ENCODE data around the gene FBXO41. TPM values are rescaled to one million over a fixed set of nuclear protein-coding genes. Genes with fewer than 3 reads are reported as not detected.

FBXO41 gene
- total RNA-seq, 1 donor from 2014 or later: 14.0 TPM

DNA sequence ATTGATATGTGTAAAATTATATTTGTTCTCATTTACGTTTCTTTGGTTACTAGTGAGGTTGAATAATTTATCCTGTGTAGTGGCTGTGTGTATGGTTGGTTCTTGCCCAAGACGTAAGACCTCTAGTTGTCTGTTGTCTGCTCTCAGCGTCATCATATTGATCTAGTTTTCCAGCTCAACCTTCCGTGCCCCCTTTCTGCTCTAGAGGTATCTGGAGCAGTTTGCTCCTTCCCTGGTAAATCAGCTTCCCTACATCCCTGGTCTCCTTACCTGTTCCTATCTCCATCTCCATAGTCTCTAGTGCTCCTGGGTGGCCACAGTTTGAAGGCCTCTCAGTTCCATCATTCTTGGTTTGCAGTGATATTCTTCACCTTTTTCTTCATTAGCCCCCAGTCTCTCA, 69.0 kb downstream of the FBXO41 start:
- Mint-ChIP-seq H3K36me3 (ENCODE audit: unreplicated experiment) (no peaks in the 10 kb centered on the region), H3K9me3 (ENCODE audit: unreplicated experiment) (no peaks in the 10 kb centered on the region)
- TF ChIP-seq, protein P1, sequence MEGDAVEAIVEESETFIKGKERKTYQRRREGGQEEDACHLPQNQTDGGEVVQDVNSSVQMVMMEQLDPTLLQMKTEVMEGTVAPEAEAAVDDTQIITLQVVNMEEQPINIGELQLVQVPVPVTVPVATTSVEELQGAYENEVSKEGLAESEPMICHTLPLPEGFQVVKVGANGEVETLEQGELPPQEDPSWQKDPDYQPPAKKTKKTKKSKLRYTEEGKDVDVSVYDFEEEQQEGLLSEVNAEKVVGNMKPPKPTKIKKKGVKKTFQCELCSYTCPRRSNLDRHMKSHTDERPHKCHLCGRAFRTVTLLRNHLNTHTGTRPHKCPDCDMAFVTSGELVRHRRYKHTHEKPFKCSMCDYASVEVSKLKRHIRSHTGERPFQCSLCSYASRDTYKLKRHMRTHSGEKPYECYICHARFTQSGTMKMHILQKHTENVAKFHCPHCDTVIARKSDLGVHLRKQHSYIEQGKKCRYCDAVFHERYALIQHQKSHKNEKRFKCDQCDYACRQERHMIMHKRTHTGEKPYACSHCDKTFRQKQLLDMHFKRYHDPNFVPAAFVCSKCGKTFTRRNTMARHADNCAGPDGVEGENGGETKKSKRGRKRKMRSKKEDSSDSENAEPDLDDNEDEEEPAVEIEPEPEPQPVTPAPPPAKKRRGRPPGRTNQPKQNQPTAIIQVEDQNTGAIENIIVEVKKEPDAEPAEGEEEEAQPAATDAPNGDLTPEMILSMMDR (IDR thresholded peaks at IDR 0.05; ENCODE audit: partially characterized antibody, unreplicated experiment): no peak

DNA sequence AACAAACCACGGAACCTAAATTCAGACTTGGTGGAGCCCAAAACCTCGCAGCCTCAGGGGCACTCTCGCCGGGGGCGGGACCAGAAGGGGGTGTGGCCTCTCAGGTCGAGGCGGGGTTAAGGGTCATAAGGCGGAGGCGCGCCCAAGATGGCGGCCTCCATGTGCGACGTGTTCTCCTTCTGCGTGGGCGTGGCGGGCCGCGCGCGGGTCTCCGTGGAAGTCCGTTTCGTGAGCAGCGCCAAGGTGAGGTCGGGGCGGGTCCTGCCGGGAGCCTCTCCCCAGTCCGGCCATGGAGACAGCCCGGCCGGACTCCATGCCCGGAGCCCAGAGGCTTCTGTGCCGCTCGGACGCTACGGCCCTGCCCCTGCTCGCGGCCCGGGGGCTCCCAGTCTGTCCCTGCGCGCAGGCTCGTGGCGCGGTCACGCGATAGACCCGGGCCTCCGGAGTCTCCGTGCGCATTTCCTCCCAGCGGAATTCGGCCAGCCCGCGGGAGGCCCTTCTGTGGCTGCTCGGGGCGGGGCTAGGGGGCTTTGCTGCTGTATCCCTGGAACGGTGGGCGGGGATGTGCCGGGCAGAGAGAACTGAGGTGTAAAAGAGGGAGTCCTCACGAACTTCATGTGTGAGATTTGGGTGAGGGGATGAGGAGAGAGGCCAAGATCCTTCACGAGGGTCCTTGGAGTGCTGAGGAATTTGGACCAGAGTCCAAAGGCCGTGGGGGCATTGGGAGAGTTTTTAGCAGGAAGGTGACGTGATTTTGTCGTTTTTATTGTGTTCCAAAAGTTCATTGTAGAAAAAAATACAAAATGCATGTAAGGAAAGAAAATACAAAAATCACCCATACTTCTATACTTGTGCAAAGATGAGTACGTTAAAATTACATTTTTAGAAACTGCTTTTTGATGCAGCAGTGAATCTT, 69.9 kb downstream of the FBXO41 start, which contains the start of gene SMYD5:
Gene SMYD5, plus strand, starts transcription at position 126 of the 916 bp plus-strand sequence. Its CDS starts 22 bp downstream, at position 148.
- Mint-ChIP-seq H3K36me3 (ENCODE audit: unreplicated experiment) (no peaks in the 10 kb centered on the region), H3K27ac (ENCODE audit: unreplicated experiment) (peak within 1 kb of the TSS; percentile 75), H3K27me3 (ENCODE audit: unreplicated experiment) (peaks cover 4% of the 10 kb centered on the region), H3K9me3 (ENCODE audit: unreplicated experiment) (peaks cover 1% of the 10 kb centered on the region), H3K4me3 (ENCODE audit: unreplicated experiment) (peak within 1 kb of the TSS; percentile 99), H3K4me1 (ENCODE audit: low read depth, unreplicated experiment) (peaks cover 10% of the 10 kb centered on the region)
- peak; percentile 92 for DNase-seq
- TF ChIP-seq, protein P1 (IDR thresholded peaks at IDR 0.05; ENCODE audit: partially characterized antibody, unreplicated experiment): no peak

More for the DNA sequence above, 69.0 kb downstream of the FBXO41 start:
- Mint-ChIP-seq H3K4me1 (ENCODE audit: low read depth, unreplicated experiment) (peaks cover 10% of the 10 kb centered on the region), H3K27ac (ENCODE audit: unreplicated experiment) (peak overlapping the region; percentile 35), H3K27me3 (ENCODE audit: unreplicated experiment) (peaks cover 4% of the 10 kb centered on the region), H3K4me3 (ENCODE audit: unreplicated experiment) (peak overlapping the region; percentile 99)
- DNase-seq: no peak

DNA sequence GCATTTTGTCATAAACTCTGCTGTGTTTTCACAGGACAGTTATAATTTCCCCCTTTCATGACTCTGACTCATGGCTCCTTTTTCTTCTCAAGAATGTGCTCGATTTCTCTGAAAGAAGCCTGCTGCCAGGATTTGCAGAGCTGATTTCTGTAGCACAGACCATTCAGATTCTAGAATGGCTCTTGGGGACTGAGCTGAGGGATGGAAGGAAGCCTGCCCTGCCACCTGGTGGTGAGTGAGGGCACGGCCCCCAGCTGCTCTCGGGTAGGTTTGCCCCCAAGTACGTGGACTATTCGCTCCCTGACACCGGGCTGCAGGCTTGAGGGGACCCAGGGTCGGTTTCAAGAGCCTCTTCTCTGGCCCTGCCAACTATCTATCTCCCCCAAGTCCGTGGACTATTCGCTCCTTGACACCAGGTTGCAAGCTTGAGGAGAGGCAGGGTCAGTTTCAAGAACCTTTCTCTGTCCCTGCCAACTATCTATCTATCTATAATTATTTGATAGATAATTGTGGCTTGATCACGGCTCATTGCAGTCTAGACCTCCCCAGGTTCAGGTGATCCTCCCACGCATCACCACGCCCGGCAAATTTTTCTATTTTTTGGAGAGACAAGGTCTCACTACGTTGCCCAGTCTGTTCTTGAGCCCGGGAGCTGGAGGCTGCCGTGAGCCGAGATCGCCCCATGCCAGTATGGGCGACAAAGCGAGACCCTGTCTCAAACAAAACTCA, 71.7 kb downstream of the FBXO41 start:
- peak; percentile 83 for DNase-seq
- Mint-ChIP-seq H3K27ac (ENCODE audit: unreplicated experiment) (no peak overlapping the region), H3K9me3 (ENCODE audit: unreplicated experiment) (peaks cover 1% of the 10 kb centered on the region), H3K27me3 (ENCODE audit: unreplicated experiment) (peaks cover 6% of the 10 kb centered on the region), H3K4me3 (ENCODE audit: unreplicated experiment) (peak overlapping the region; percentile 8), H3K36me3 (ENCODE audit: unreplicated experiment) (no peaks in the 10 kb centered on the region), H3K4me1 (ENCODE audit: low read depth, unreplicated experiment) (peaks cover 10% of the 10 kb centered on the region)
- TF ChIP-seq, protein P1 (IDR thresholded peaks at IDR 0.05; ENCODE audit: partially characterized antibody, unreplicated experiment): peak; percentile 90

DNA sequence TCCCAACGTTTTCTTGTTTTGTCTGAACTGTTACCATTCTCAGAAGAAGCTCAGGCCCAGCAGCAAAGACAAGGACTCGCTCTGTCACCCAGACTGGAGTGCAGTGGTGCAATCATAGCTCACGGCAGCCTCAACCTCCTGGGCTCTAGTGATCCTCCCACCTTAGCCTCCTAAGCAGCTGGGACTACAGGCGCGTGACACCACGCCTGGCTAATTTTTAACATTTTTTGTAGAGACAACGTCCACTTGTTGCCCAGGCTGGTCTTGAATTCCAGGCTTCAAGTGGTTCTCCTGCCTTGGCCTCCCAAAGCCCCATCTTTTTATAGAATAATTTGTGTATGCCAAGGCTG, 72.2 kb downstream of the FBXO41 start:
- TF ChIP-seq, protein P1 (IDR thresholded peaks at IDR 0.05; ENCODE audit: partially characterized antibody, unreplicated experiment): no peak
- DNase-seq: no peak
- Mint-ChIP-seq H3K27ac (ENCODE audit: unreplicated experiment) (no peak overlapping the region), H3K36me3 (ENCODE audit: unreplicated experiment) (no peaks in the 10 kb centered on the region), H3K4me1 (ENCODE audit: low read depth, unreplicated experiment) (peaks cover 10% of the 10 kb centered on the region), H3K4me3 (ENCODE audit: unreplicated experiment) (no peak overlapping the region), H3K9me3 (ENCODE audit: unreplicated experiment) (peaks cover 1% of the 10 kb centered on the region), H3K27me3 (ENCODE audit: unreplicated experiment) (peaks cover 6% of the 10 kb centered on the region)

Data from glutamatergic neuron (in vitro differentiated cells).